Kidney (tissue), 14 donors: Measurements from ENCODE around the gene RAB42. TPM values are rescaled to one million over a fixed set of nuclear protein-coding genes. Genes with fewer than 3 reads are reported as not detected.

Experiments used
- DNase-seq, 5 donors: peaks; one replicate each; pipeline ENCODE4 v3.0.0-alpha.2; 2013 to 2020
- FAIRE-seq: peaks from 2 replicates; lab custom pipeline; 2012; peaks lifted over from hg19 to GRCh38; lab: Jason Lieb, UNC
- H3K27ac ChIP-seq, 2 donors: one replicate each; pipeline ENCODE4 v1.7.0; 2013; ENCODE audit warnings: low read depth in 2 of 2, low read length in 2 of 2, inconsistent platforms in 1 of 2
- H3K27me3 ChIP-seq: one replicate; pipeline ENCODE4 v1.7.1; 2013; ENCODE audit warnings: low read length, inconsistent platforms; ENCODE audit not compliant: control insufficient read depth, insufficient read depth
- H3K36me3 ChIP-seq, 3 donors: one replicate each; pipeline versions ENCODE4 v1.7.0 to v1.7.1; 2013; ENCODE audit warnings: low read length in 3 of 3, control low read depth in 1 of 3, inconsistent platforms in 1 of 3; ENCODE audit not compliant: insufficient read depth in 3 of 3, control insufficient read depth in 2 of 3
- H3K4me1 ChIP-seq, 3 donors: one replicate each; pipeline versions ENCODE4 v1.7.0 to v1.7.1; 2013; ENCODE audit warnings: low read length in 3 of 3, inconsistent platforms in 1 of 3, low read depth in 1 of 3; ENCODE audit not compliant: control insufficient read depth in 2 of 3, insufficient read depth in 2 of 3
- H3K4me3 ChIP-seq, 3 donors: one replicate each; pipeline versions ENCODE4 v1.7.0 to v1.8.1; 2013; ENCODE audit warnings: low read length in 3 of 3, control low read depth in 1 of 3, inconsistent platforms in 1 of 3
- H3K9ac ChIP-seq, 3 donors: one replicate each; pipeline versions ENCODE4 v1.7.0 to v1.7.1; 2013; ENCODE audit warnings: low read length in 3 of 3, control low read depth in 1 of 3, inconsistent platforms in 1 of 3
- H3K9me3 ChIP-seq, 3 donors: one replicate each; pipeline versions ENCODE4 v1.7.0 to v1.7.1; 2013; ENCODE audit warnings: low read length in 3 of 3, control low read depth in 1 of 3, inconsistent platforms in 1 of 3; ENCODE audit not compliant: control insufficient read depth in 2 of 3, insufficient read depth in 1 of 3
- CTCF ChIP-seq: IDR thresholded peaks from 3 replicates; pipeline ENCODE4 v1.5.1; 2012; ENCODE audit warnings: mild to moderate bottlenecking, moderate library complexity, borderline replicate concordance; ENCODE audit not compliant: insufficient read depth; ENCODE audit errors: extremely low read depth
- intact Hi-C: fragments of 100-400 bp; cut with DNase I; formaldehyde crosslinking; loops from one replicate; pipeline ENCODE4 v1.11.1; 2022
- polyA plus RNA-seq: library from polyadenylated mRNA; stranded (reverse); fragments of 350-450 nt; fragmentation: Illumina TruSeq; extraction: RNeasy Lipid Tissue Mini Kit (QIAGEN cat#74804); gene quantifications from one replicate; pipeline ENCODE4 v1.2.3, GENCODE V29; 2014; ENCODE audit warnings: low read depth, low replicate concordance; ENCODE audit not compliant: insufficient read depth
- total RNA-seq: library from RNA; stranded (reverse); fragmentation: NEBNext Ultra II Directional; extraction: Animal tissue kit (Norgen Biotek cat#: 25700); gene quantifications from one replicate; pipeline ENCODE4 v1.2.1, GENCODE V29; 2021
- donor health status: control.
- donor health status: control.
- donor health status: control.
- donor health status: control.
- donor health status: control.
- donor health status: DM: yes; HTN: yes; CAD: no.
- donor health status: Normal renal cell carcinoma (clear cell type).

Gene RAB42
- total and polyA plus RNA-seq, 2 donors from 2014 or later = 0.32 to 3.3 TPM

DNA sequence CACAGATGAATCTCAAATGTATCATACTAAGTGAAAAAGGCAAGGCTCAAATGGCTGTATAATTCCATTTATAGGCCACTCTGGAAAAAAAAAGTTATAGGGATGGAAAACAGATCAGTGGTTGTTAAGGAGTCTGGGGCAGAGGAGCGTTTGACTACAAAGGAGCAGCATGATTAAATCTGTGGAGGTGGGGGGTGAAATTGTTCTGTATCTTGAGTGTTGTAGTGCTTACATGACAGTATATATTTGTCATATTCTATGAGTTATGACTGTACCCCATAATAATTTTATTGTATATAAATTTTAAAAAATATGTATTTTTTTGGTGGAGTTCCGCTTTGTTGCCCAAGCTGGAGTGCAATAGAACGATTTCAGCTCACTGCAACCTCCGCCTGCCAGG, 40.5 kb downstream of the RAB42 start:
- Histone ChIP-seq H3K4me3 (no peak overlapping the region), H3K27ac (no peak overlapping the region), H3K9ac (no peak overlapping the region), H3K4me1 (no peaks in the 10 kb centered on the region), H3K9me3 (no peaks in the 10 kb centered on the region), H3K27me3 (no peaks in the 10 kb centered on the region), H3K36me3 (no peaks in the 10 kb centered on the region)
- intact Hi-C loops = no loop called here
- DNase-seq (no peak), FAIRE-seq (no peak)
- TF ChIP-seq CTCF = no peak

DNA sequence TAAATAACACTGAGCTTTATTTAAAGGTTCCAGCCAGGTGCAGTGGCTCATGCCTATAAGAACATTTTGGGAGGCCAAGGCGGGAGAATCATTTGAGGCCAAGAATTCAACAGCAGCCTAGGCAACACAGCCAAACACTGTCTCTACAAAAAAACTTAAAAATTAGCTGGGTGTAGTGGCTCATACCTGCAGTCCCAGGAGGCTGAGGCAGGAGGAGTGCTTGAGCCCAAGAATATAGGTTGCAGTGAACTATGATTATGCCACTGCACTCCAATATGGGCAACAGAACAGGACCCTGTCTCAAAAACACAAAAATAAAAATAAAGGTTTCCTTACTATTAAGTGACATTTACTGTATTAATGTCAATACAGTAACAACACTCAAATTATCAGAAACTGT, 48.7 kb downstream of the RAB42 start:
- Histone ChIP-seq H3K36me3 (no peaks in the 10 kb centered on the region), H3K4me1 (peaks cover 7 to 9% (median 9%) of the 10 kb centered on the region in 3 donors), H3K27me3 (no peaks in the 10 kb centered on the region), H3K9me3 (no peaks in the 10 kb centered on the region), H3K4me3 (no peak overlapping the region), H3K9ac (no peak overlapping the region), H3K27ac (no peak overlapping the region)
- no peak for TF ChIP-seq CTCF
- intact Hi-C loops = no loop called here
- FAIRE-seq = no peak
- no peak for DNase-seq

DNA sequence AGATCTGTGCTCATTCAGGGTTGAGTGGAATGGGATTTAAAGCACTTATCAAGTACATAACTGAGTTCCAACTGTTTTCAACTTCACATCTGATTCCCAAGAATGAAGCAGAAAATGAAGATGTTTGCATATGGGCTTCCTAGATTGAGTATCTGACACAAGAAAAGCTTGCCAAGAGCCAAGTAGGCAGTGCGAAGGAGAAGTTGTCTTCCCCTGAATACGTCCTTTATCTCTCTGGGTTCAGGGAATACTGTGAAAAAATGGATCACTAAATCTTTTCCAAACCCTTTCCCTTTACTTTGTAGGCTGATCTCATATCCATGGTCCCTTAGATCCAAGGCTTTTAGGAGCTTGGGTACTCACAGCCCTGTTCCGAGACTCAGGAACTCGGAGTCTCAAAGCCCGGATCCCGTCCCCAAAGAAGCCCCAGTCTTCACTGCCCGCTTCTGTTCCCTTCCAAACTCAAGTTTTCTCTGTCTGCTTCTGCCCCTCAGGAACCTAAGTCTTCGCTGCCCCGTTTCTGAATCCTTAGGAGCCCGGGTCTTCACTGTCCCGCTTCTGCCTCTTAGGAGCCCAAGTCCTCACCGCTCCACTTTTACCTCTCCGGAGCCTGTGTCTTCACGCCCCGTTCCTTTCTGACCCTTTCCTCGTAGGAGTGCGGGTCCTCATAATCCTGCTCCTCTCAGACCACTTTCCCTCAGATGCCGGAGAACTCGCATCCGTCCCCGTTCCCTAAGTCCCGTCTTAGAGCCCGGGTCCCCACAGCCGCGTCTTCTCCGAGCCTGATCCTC, 50.2 kb downstream of the RAB42 start:
- intact Hi-C loops = no loop called here
- H3K36me3 ChIP-seq = no peaks in the 10 kb centered on the region
- H3K9ac ChIP-seq = peak overlapping the region; percentile 86 to 99 (median 96)
- DNase-seq (peak in 1 of 5 donors; percentile 8), FAIRE-seq (no peak)
- H3K4me3 ChIP-seq = peak overlapping the region; percentile 73 to 93 (median 90)
- no peak for TF ChIP-seq CTCF
- H3K27me3 ChIP-seq = no peaks in the 10 kb centered on the region
- H3K9me3 ChIP-seq = no peaks in the 10 kb centered on the region
- peaks cover 7 to 9% (median 9%) of the 10 kb centered on the region in 3 donors for H3K4me1 ChIP-seq
- H3K27ac ChIP-seq = peak overlapping the region; percentile 77 to 80
